Right ventricle myocardium superior (tissue), 1 donor: ENCODE measurements around the gene HOXB6. TPM values are rescaled to one million over a fixed set of nuclear protein-coding genes. Genes with fewer than 3 reads are reported as not detected.

Experiments used
- ATAC-seq: fragments of 200-7000 bp; cut with Tn5 transposase; one replicate; pipeline ENCODE4 v1.9.1; 2020; ENCODE audit warnings: mild to moderate bottlenecking; ENCODE audit not compliant: poor library complexity
- DNase-seq: peaks from one replicate; pipeline ENCODE4 v3.0.0-alpha.2; 2020
- intact Hi-C: fragments of 100-400 bp; cut with DNase I; formaldehyde crosslinking; loops from one replicate; pipeline ENCODE4 v1.11.2; 2022
- long read RNA-seq: library from polyadenylated mRNA; unstranded; transcript quantifications from one replicate; pipeline ENCODE4 v2.0.0, GENCODE V29; 2021
- total RNA-seq: library from RNA; stranded (reverse); fragmentation: NEBNext Ultra II Directional; extraction: Animal tissue kit (Norgen Biotek cat#: 25700); gene quantifications from one replicate; pipeline ENCODE4 v1.2.1, GENCODE V29; 2021
- donor health status: DM: no; HTN: yes; CAD: no; lungs with severe emphysema.

The HOXB6 gene
- 0.78 TPM for total RNA-seq
- long read RNA-seq, result 0 reads

GRCh38 chr17:48604770-48605329 is at the start of gene HOXB6:
TSS of gene HOXB6 (minus strand) at chr17:48604986. CDS start at chr17:48598150, 6,836 bp downstream.
- intact Hi-C loops, result no loop called here
- no peak for DNase-seq
- ATAC-seq, result no peak

- no peak for ATAC-seq
- DNase-seq, result no peak
- intact Hi-C loops, result no loop called here
These were observed 45.0 kb upstream of the HOXB6 start for GRCh38 chr17:48649741-48650140.

- ATAC-seq, result no peak
- intact Hi-C loops, result no loop called here
These were observed 43.1 kb upstream of the HOXB6 start for GRCh38 chr17:48647963-48648245.

GRCh38 chr17:48647103-48647962 is 42.5 kb upstream of the HOXB6 start:
- intact Hi-C loops, result no loop called here
- ATAC-seq, result no peak
- no peak for DNase-seq

More at GRCh38 chr17:48647963-48648245, 43.1 kb upstream of the HOXB6 start:
- no peak for DNase-seq

DNA sequence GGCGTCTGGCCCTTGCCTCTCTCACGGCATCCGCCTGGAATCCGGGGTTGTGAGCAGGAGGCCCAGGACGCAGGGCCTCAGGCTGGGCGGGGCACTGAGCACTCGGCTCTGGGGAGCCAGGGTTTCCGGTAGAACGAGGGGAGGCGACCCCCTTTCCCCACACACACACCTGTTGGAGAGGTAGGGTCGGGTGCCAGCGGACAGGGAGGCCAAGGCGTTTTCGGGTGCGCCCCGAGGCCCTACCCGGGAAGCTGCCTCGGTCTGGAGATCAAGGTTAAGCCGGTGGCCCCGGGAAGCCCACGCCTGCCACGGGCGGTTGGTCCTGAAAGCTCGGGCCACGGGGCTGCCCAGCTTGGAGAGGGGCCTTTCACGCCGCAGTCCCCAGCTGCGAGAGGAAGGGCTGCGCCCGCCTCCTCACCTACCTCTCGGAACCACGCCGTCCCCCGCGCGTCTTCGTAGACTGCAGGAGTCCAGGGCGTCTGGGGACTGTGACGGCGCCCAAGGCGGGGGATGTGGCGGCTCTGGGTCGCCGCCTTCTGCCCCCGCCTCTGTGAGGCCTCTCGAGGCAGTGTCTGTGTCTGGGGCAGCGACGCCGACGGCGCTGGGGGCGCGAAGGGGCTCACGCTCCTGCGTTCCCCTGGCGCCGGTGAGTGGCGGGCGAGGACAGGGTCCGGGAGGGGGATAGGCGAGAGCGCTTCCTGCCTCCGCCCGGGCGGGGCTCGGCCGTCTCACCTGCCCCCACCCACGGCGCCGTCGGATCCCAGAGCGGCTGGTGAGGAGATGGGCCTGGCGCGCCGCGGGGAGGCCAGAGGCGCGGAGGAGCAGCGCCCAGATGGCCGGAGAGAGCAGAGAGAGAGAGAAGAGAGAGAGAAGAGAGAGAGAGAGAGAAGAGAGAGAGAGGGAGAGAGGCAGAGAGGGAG is 41.7 kb upstream of the HOXB6 start:
- DNase-seq (no peak), ATAC-seq (no peak)
- intact Hi-C loops, result no loop called here

DNA sequence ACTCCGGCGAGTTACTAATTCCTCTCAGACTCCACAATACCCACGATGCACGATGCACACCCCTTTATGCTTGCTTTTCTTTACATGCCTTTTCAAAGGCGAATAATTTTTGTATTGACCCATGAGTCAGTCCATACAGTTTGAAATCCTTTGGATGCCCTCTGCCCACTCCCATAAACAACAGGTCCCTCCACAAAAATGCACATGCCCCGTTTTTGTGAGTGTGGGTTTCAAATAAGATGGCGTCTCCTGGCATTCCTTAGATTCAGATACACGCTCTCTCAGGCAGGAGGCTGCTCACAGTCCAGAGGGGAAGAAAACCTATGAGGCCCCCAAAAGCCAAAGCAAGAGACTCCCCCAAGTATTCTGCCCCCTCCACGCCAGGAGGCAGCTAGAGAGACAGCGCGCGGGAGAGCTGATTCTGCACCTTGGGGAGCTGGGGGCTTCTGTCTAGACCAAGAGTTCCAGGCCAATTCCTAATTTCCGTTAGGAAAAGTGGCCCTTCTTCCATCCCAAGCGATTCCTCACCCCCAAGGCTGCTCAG is 40.9 kb upstream of the HOXB6 start:
- no peak for DNase-seq
- intact Hi-C loops, result no loop called here
- no peak for ATAC-seq

DNA sequence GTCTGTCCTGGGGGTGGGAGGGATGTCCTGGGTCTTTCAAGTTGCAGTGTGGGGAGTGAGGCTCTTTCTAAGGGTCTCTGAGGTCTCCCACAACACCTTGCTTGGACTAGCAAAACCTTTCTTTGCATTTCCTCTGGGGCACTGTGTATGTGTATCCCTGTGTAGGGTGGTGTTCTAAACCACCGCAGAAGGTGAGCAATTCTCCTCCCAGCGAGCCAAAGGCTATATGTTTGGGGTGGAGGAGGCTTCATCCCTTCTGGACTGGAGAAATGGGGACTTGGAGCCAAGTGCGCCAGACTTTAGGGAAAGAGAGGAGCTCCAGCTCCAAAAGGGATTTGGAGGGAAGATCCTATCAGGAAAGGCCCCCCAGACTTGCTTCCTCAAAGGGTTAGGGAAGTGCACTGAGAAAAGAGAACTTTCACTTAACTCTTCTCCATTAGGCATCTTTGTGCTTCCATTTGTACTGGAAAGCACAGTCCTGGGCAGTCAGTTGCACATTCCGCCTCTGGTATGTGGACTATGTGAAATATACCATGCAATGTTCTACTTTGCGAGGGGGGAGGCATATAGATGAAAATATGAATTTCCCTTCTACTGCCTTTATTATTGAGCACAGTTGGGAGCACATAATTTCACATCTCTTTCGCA is 40.2 kb upstream of the HOXB6 start:
- ATAC-seq, result no peak
- no peak for DNase-seq
- intact Hi-C loops, result no loop called here

- no peak for DNase-seq
- intact Hi-C loops, result no loop called here
- ATAC-seq, result no peak
These were observed 39.4 kb upstream of the HOXB6 start for GRCh38 chr17:48644159-48644558.

GRCh38 chr17:48643697-48644012 is 38.9 kb upstream of the HOXB6 start:
- DNase-seq, result no peak
- intact Hi-C loops, result no loop called here
- ATAC-seq, result no peak

DNA sequence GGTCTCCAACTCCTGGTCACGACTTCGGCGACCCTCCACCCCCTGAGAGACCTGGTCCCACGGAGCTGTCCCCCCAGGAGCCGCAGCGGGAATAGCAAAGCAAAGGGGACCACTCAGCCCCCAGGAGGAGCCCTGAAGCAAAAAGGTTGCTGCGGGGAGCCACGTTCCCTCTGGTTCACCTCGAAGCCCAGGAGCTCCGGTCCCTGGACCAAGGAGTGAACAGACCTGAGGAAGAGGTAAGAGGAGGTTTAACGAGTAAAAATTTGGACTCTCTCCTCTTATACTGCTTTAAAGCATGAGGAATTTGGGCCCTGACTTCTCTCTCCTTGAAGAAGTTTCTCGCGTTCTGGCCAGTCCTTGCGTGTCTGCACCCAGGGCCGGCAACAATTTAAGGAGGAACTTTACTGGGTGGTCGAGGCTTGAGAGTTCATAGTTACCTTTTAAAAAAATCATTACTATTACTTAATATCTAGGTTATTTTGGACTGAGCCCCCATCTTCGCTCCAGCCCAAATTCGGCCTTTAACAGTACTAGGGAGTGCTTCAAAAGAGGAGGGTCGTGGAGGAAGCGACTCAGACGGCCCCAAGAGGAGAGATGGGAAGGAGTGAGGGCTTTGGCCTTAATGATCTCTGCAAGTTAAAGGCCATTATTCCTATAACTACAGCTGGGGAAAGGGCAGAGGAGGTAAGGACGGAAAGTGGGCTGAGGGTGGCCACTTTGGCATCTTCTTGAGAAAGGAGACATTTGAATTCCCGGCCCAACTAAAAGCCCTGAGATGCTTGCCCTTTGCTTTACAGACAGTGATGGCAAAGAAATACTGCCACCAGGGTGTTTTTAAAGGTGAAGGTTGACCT is 38.3 kb upstream of the HOXB6 start:
- no peak for ATAC-seq
- DNase-seq, result no peak
- intact Hi-C loops, result no loop called here

DNA sequence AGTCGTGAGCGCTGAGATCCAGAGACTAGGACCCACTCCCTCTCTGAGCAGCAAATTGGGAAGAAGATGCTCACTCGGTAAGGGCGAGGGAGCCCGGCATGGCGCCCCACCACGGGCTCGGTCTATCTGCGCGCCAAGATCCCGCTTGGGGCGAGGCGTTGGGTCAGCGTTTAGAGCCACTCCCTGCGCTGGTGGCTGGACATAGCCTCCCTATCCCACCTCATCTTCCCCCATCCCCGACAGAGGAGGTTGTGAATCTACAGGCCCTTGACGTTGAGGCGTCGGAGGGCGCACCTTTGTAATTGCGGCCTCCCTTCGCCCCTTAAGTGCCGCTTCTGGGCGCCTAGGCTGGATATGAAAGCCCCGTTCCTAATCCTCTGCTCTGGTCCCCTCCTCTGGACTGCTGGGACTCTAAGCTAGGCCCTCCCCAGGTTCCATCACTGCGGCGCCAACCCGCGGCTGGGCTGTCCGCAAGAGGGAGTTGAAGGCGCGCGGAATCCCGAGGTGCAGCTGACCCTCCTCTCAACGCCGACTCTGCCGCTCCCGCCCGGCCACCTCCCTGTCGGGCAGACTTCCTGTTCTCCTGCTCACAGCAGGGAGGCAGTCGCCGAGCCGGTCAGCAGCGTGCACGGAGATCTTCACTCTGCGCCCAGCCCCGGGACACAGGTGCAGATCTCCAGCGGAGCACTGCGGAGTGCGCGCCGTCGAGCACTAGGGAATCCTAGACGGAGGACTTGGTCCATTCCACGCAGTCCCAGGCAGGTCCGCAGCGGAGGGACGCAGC is 37.5 kb upstream of the HOXB6 start:
- no peak for DNase-seq
- no peak for ATAC-seq

GRCh38 chr17:48641541-48642058 is 36.8 kb upstream of the HOXB6 start:
- intact Hi-C loops, result no loop called here
- ATAC-seq (no peak), DNase-seq (no peak)

More for the DNA sequence above, 37.5 kb upstream of the HOXB6 start:
- intact Hi-C loops, result no loop called here

- DNase-seq, result no peak
- no peak for ATAC-seq
- intact Hi-C loops, result no loop called here
These were observed 36.0 kb upstream of the HOXB6 start for GRCh38 chr17:48640858-48641180.

DNA sequence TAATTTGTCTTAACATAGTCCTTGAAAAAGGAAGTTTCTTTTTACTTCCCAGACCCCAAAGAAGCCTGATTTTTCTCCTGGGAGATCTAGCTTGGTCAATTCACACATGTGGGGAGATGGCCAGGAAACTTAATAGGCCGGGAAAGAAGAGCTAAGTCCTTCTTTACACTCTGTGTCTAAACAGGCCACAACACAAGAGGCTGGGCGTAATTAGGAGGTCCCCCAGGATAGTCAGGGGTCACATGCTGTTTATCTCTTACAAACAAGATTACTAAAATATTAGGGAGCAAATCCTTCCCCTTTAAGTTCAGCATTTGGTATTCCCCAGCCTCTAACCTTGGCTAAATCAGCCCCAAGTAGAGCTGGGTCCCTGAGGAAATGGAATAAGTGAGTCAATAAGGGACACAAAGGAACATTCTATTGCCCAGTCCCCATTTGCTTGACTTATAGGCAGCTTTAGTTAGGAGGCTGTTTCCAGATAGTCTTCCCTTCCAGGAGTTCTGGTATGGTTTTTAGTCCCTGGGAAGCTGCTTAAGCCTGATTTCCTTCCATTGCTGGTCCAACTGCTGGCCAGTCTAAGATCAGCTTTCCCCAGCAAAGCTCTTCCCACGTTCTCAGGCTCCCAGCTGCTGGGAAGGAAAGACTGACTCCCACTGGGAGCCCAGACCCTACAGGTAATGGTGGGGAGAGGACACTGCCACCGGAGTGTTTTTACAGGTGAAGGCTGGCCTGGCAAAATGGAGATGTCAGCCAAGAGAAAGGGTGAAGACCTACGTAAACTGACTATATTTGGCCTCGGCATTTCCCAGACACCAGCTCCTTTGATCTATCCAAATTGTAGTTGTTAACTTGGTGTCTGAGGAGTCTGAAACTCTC is 35.4 kb upstream of the HOXB6 start:
- no peak for ATAC-seq
- intact Hi-C loops, result no loop called here
- no peak for DNase-seq

- ATAC-seq, result no peak
- intact Hi-C loops, result no loop called here
- no peak for DNase-seq
These were observed 34.4 kb upstream of the HOXB6 start for GRCh38 chr17:48639136-48639535.
